Activated gamma-delta T cell treated with anti-CD3 and anti-CD28 coated beads, Interleukin-2, amount 50 U/mL, for 16 hours (primary cell): ENCODE results near the gene LBX2.
"Not testable (repeated sequence)": the region's sequence is repeated elsewhere in the genome, so short reads cannot be mapped to it uniquely, and the experiment has no call there.

Experiments used
- DNase-seq: peaks from one replicate; pipeline ENCODE4 v3.0.0-alpha.2; 2020; ENCODE audit warnings: low read depth

The LBX2 gene

GRCh38 chr2:74482801-74483674, 16.4 kb downstream of the LBX2 start, which contains the start of the genes CCDC142 and TTC31:
Gene CCDC142, minus strand, starts transcription at chr2:74482998. Its CDS starts 161 bp downstream, at chr2:74482837.
Gene TTC31, plus strand, starts transcription at chr2:74483081. Its CDS starts 15 bp downstream, at chr2:74483096.
- peak; percentile 90 for DNase-seq

- peak; percentile 27 for DNase-seq
These were observed 17.2 kb downstream of the LBX2 start for GRCh38 chr2:74481961-74482800.

- DNase-seq: no peak
These were observed 18.0 kb downstream of the LBX2 start for GRCh38 chr2:74481431-74481830.

GRCh38 chr2:74474899-74475298, 24.5 kb downstream of the LBX2 start:
- DNase-seq: no peak

- no peak for DNase-seq
These were observed 24.9 kb downstream of the LBX2 start for GRCh38 chr2:74474481-74474880.

- DNase-seq: no peak
These were observed 26.5 kb downstream of the LBX2 start for GRCh38 chr2:74472945-74473258.

GRCh38 chr2:74472086-74472944, 27.1 kb downstream of the LBX2 start, which contains the start of gene MRPL53:
Gene MRPL53, minus strand, starts transcription at chr2:74472680. Its CDS starts 20 bp downstream, at chr2:74472660.
- DNase-seq: peak; percentile 96

GRCh38 chr2:74471332-74472065, 27.9 kb downstream of the LBX2 start:
- DNase-seq: no peak

- DNase-seq: not testable (repeated sequence)
These were observed 28.7 kb downstream of the LBX2 start for GRCh38 chr2:74470742-74471141.

GRCh38 chr2:74464406-74464805, 35.0 kb downstream of the LBX2 start:
- DNase-seq: no peak

- DNase-seq: no peak
These were observed 36.7 kb downstream of the LBX2 start for GRCh38 chr2:74462786-74463105.

GRCh38 chr2:74462054-74462785, 37.2 kb downstream of the LBX2 start:
- DNase-seq: no peak

GRCh38 chr2:74461187-74462053, 38.0 kb downstream of the LBX2 start:
- no peak for DNase-seq

GRCh38 chr2:74460187-74460586, 39.2 kb downstream of the LBX2 start:
- DNase-seq: not testable (repeated sequence)

GRCh38 chr2:74459503-74460118, 39.8 kb downstream of the LBX2 start:
- DNase-seq: not testable (repeated sequence)

GRCh38 chr2:74458938-74459363, 40.5 kb downstream of the LBX2 start:
- no peak for DNase-seq

- DNase-seq: peak; percentile 98
These were observed 41.1 kb downstream of the LBX2 start, which contains the start of gene WBP1 for GRCh38 chr2:74458132-74458937. Gene WBP1, plus strand, starts transcription at chr2:74458438. Its CDS starts 165 bp downstream, at chr2:74458603.

- DNase-seq: peak; percentile 77
These were observed 41.8 kb downstream of the LBX2 start for GRCh38 chr2:74457549-74458131.
